PC-9 (cell line): ENCODE results near the gene FAM184A. TPM values are rescaled to one million over a fixed set of nuclear protein-coding genes. Genes with fewer than 3 reads are reported as not detected.

Experiments used
- BruUV-seq: library from RNA; stranded (reverse); fragments of 400-500 nt; replicated peaks from 2 replicates; lab custom pipeline; 2021; lab: Mats Ljungman, UMichigan
- CTCF ChIA-PET: fragments of 300-600 bp; sonication (Branson Sonifier 250); formaldehyde crosslinking; loops from one replicate; lab custom pipeline; 2022; ENCODE audit warnings: antibody characterized with exemption; lab: Charles Lee
- POLR2A ChIA-PET: fragments of 300-600 bp; sonication (Branson Sonifier 250); formaldehyde crosslinking; loops from one replicate; lab custom pipeline; 2022; ENCODE audit warnings: antibody characterized with exemption; ENCODE audit not compliant: unreplicated experiment; lab: Charles Lee
- DNase-seq, 2 experiments: peaks; one replicate each; pipeline versions ENCODE4 v3.0.0 to v3.0.0-alpha.2; 2015 to 2022; ENCODE audit warnings: mixed read lengths in 1 of 2
- H2AFZ ChIP-seq: fragments of 200-600 bp; sonication (generic); 2 replicates; pipeline ENCODE4 v1.8.1; 2017; ENCODE audit warnings: antibody characterized with exemption
- H3F3A ChIP-seq: fragments of 200-600 bp; sonication (generic); 2 replicates; pipeline ENCODE4 v1.8.1; 2017; ENCODE audit warnings: antibody characterized with exemption, mild to moderate bottlenecking, low read depth; ENCODE audit not compliant: insufficient read depth
- H3K27ac ChIP-seq: fragments of 200-600 bp; sonication (generic); 2 replicates; pipeline ENCODE4 v1.6.1; 2016; ENCODE audit warnings: mixed run types
- H3K27me3 ChIP-seq: fragments of 200-600 bp; sonication (generic); 2 replicates; pipeline ENCODE4 v1.6.1; 2016; ENCODE audit warnings: low read depth, mixed run types; ENCODE audit not compliant: insufficient read depth
- H3K36me3 ChIP-seq: fragments of 200-600 bp; sonication (generic); 2 replicates; pipeline ENCODE4 v1.6.1; 2016; ENCODE audit warnings: low read depth, mixed run types
- H3K4me1 ChIP-seq: fragments of 200-600 bp; sonication (generic); replicated peaks from 2 replicates; pipeline ENCODE4 v1.6.1; 2016; ENCODE audit warnings: mixed run types; ENCODE audit not compliant: insufficient read depth
- H3K4me2 ChIP-seq: fragments of 200-600 bp; sonication (generic); 2 replicates; pipeline ENCODE4 v1.6.1; 2017; ENCODE audit warnings: mixed run types
- H3K4me3 ChIP-seq: fragments of 200-600 bp; sonication (generic); 2 replicates; pipeline ENCODE4 v1.6.1; 2016; ENCODE audit warnings: mixed run types
- H3K79me2 ChIP-seq: fragments of 200-600 bp; sonication (generic); 2 replicates; pipeline ENCODE4 v1.6.1; 2017; ENCODE audit warnings: low read depth, mixed run types
- H3K9me2 ChIP-seq: fragments of 200-600 bp; sonication (generic); 2 replicates; pipeline ENCODE4 v1.8.1; 2017; ENCODE audit warnings: mild to moderate bottlenecking; ENCODE audit not compliant: insufficient read depth
- H3K9me3 ChIP-seq: fragments of 200-600 bp; sonication (generic); 2 replicates; pipeline ENCODE4 v1.8.1; 2016; ENCODE audit warnings: low read depth; ENCODE audit not compliant: insufficient read depth
- H4K20me1 ChIP-seq: fragments of 200-600 bp; sonication (generic); 2 replicates; pipeline ENCODE4 v1.8.1; 2017; ENCODE audit not compliant: insufficient read depth
- EZH2 ChIP-seq: fragments of 200-600 bp; sonication (generic); IDR thresholded peaks from 2 replicates; pipeline ENCODE4 v1.8.0; 2017; ENCODE audit warnings: antibody characterized with exemption, low read depth
- intact Hi-C: fragments of 100-400 bp; cut with micrococcal nuclease; formaldehyde crosslinking; loops from one replicate; pipeline ENCODE4 v1.10.0; 2022; ENCODE audit not compliant: unreplicated experiment
- total RNA-seq: library from RNA; stranded (reverse); gene quantifications from 2 replicates; pipeline ENCODE4 v1.2.3, GENCODE V29; 2021
- TF ChIP-seq, protein P1 (sequence below): fragments of 200-600 bp; sonication (generic); conservative IDR thresholded peaks from 2 replicates; pipeline ENCODE4 v1.6.1; 2017; ENCODE audit warnings: mixed run types, antibody characterized with exemption, mild to moderate bottlenecking, moderate library complexity

Gene FAM184A
- total RNA-seq, 1 experiment from 2014 or later = 0.85 TPM

DNA sequence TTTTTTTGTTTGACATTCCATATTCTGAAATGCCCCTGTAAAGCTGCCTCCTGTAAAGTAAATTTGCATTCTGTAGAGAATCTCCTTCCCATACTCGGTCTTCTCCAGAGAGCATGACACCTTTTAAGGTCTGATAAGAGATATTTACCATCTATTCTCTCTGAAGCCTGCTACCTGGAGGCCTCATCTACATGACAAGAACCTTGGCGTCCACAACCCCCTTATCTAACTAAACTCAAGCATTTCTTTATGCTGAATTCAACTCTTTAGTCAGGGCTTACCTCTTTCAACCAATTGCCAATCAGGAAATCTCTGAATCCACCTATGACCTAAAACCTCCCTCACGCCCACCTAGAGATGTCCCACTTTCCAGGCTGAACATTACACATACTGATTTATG, 51.6 kb downstream of the FAM184A start:
- ChIA-PET POLR2A (no interaction called here), CTCF (no interaction called here)

GRCh38 chr6:119025793-119026192, 52.7 kb downstream of the FAM184A start:
- no peaks in the 10 kb centered on the region for H3K27me3 ChIP-seq
- no peak overlapping the region for H2AFZ ChIP-seq
- no peaks in the 10 kb centered on the region for H3K4me1 ChIP-seq
- intact Hi-C loops = no loop called here
- no peaks in the 10 kb centered on the region for H4K20me1 ChIP-seq
- TF ChIP-seq, protein P1, sequence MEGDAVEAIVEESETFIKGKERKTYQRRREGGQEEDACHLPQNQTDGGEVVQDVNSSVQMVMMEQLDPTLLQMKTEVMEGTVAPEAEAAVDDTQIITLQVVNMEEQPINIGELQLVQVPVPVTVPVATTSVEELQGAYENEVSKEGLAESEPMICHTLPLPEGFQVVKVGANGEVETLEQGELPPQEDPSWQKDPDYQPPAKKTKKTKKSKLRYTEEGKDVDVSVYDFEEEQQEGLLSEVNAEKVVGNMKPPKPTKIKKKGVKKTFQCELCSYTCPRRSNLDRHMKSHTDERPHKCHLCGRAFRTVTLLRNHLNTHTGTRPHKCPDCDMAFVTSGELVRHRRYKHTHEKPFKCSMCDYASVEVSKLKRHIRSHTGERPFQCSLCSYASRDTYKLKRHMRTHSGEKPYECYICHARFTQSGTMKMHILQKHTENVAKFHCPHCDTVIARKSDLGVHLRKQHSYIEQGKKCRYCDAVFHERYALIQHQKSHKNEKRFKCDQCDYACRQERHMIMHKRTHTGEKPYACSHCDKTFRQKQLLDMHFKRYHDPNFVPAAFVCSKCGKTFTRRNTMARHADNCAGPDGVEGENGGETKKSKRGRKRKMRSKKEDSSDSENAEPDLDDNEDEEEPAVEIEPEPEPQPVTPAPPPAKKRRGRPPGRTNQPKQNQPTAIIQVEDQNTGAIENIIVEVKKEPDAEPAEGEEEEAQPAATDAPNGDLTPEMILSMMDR = no peak
- TF ChIP-seq EZH2 = no peak
- H3K9me2 ChIP-seq = no peaks in the 10 kb centered on the region
- H3K27ac ChIP-seq = no peak overlapping the region
- H3F3A ChIP-seq = no peaks in the 10 kb centered on the region
- no TSS peak for BruUV-seq
- ChIA-PET POLR2A (no interaction called here), CTCF (no interaction called here)
- no peak overlapping the region for H3K4me3 ChIP-seq
- no peak for DNase-seq
- H3K79me2 ChIP-seq = no peaks in the 10 kb centered on the region
- no peaks in the 10 kb centered on the region for H3K9me3 ChIP-seq
- H3K36me3 ChIP-seq = no peaks in the 10 kb centered on the region
- H3K4me2 ChIP-seq = no peak overlapping the region

More for the DNA sequence above, 51.6 kb downstream of the FAM184A start:
- intact Hi-C loops = no loop called here
- Histone ChIP-seq H3K36me3 (no peaks in the 10 kb centered on the region), H3K9me3 (no peaks in the 10 kb centered on the region), H3K27ac (no peak overlapping the region), H3K9me2 (no peaks in the 10 kb centered on the region), H3K4me3 (no peak overlapping the region), H4K20me1 (no peaks in the 10 kb centered on the region), H3F3A (no peaks in the 10 kb centered on the region), H3K27me3 (no peaks in the 10 kb centered on the region), H3K79me2 (no peaks in the 10 kb centered on the region), H2AFZ (no peak overlapping the region), H3K4me1 (no peaks in the 10 kb centered on the region), H3K4me2 (no peak overlapping the region)
- no peak for DNase-seq
- no TSS peak for BruUV-seq
- no peak for TF ChIP-seq EZH2
- TF ChIP-seq, protein P1 = no peak

DNA sequence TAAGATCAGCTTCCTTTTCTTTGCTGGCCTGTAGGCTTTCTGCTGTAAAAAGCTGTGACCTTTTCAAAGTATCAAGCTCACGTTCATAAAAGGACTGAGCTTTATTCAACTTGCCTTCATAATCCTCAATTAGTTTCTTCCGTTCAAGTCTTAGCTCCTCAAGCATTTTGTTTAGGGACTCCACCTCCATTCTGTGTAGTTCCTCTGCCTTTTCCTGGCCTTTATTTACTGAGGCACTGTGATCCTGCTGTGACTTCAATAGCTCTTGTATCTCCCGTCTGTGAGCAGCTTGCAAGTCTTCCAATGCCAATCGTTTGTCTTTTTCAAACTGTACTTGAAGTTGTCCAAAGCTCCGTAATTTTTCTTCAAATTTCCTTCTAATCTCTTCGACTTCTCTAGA, 54.4 kb downstream of the FAM184A start:
- Histone ChIP-seq H3K27ac (no peak overlapping the region), H3K4me1 (no peaks in the 10 kb centered on the region), H3K4me2 (no peak overlapping the region), H4K20me1 (no peaks in the 10 kb centered on the region), H3K79me2 (no peaks in the 10 kb centered on the region), H3K4me3 (no peak overlapping the region), H3K9me3 (no peaks in the 10 kb centered on the region), H3K27me3 (no peaks in the 10 kb centered on the region), H3F3A (no peaks in the 10 kb centered on the region), H3K36me3 (no peaks in the 10 kb centered on the region), H2AFZ (0 out of 2 replicates have a peak overlapping the region, but pooled peaks have one; percentile 22), H3K9me2 (no peaks in the 10 kb centered on the region)
- TF ChIP-seq, protein P1 = no peak
- TF ChIP-seq EZH2 = no peak
- ChIA-PET CTCF (no interaction called here), POLR2A (no interaction called here)
- BruUV-seq = no TSS peak
- intact Hi-C loops = no loop called here
- DNase-seq = no peak
